Measurements from ENCODE around the gene ACSM4. TPM values are rescaled to one million over a fixed set of nuclear protein-coding genes. Genes with fewer than 3 reads are reported as not detected.

Gene ACSM4, protein sequence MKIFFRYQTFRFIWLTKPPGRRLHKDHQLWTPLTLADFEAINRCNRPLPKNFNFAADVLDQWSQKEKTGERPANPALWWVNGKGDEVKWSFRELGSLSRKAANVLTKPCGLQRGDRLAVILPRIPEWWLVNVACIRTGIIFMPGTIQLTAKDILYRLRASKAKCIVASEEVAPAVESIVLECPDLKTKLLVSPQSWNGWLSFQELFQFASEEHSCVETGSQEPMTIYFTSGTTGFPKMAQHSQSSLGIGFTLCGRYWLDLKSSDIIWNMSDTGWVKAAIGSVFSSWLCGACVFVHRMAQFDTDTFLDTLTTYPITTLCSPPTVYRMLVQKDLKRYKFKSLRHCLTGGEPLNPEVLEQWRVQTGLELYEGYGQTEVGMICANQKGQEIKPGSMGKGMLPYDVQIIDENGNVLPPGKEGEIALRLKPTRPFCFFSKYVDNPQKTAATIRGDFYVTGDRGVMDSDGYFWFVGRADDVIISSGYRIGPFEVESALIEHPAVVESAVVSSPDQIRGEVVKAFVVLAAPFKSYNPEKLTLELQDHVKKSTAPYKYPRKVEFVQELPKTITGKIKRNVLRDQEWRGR
- not detected for total RNA-seq (ENCODE audit: unreplicated experiment)
- long read RNA-seq, result 0 reads

DNA sequence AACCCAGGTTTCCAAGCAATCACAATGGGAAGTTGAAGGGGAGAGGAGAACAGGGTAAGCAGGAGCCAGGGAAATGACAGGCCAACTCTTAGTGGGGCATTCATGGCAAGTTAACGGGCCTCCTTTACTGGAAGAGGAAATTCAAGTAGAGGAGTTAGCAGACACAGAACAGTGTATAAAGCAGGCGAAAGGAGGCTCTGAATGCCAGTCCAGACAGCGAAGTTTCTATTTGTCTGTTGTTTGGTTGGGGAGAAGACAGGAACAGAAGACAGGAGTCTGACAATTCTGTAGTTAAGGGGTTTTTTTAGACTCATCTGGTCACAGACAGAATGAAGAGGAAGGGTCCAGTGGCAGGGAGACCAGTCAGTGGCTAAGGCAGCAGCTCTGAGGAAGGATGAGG, at the start of gene ACSM4:
ACSM4 (plus strand) TSS at position 301 of the 400 bp plus-strand sequence. CDS start 260 bp downstream, outside the sequence.
- no peaks in the 10 kb centered on the region for H3K36me3 Mint-ChIP-seq (ENCODE audit: unreplicated experiment)
- no peak for DNase-seq
- no peak for TF ChIP-seq CTCF (IDR thresholded peaks at IDR 0.05; ENCODE audit: partially characterized antibody, unreplicated experiment)
- no peaks in the 10 kb centered on the region for H3K27me3 Mint-ChIP-seq (ENCODE audit: unreplicated experiment)
- no peak within 1 kb of the TSS for H3K4me3 Mint-ChIP-seq (ENCODE audit: unreplicated experiment)
- H3K4me1 Mint-ChIP-seq (ENCODE audit: low read depth, unreplicated experiment), result no peaks in the 10 kb centered on the region
- H3K9me3 Mint-ChIP-seq (ENCODE audit: unreplicated experiment), result peaks cover 3% of the 10 kb centered on the region
- H3K27ac Mint-ChIP-seq (ENCODE audit: unreplicated experiment), result no peak within 1 kb of the TSS

GRCh38 chr12:7259060-7259459, 44.8 kb upstream of the ACSM4 start:
- no peaks in the 10 kb centered on the region for H3K4me1 Mint-ChIP-seq (ENCODE audit: low read depth, unreplicated experiment)
- no peak overlapping the region for H3K27ac Mint-ChIP-seq (ENCODE audit: unreplicated experiment)
- no peaks in the 10 kb centered on the region for H3K27me3 Mint-ChIP-seq (ENCODE audit: unreplicated experiment)
- TF ChIP-seq CTCF (IDR thresholded peaks at IDR 0.05; ENCODE audit: partially characterized antibody, unreplicated experiment), result no peak
- peaks cover 1% of the 10 kb centered on the region for H3K9me3 Mint-ChIP-seq (ENCODE audit: unreplicated experiment)
- no peak for DNase-seq
- H3K4me3 Mint-ChIP-seq (ENCODE audit: unreplicated experiment), result no peak overlapping the region
- H3K36me3 Mint-ChIP-seq (ENCODE audit: unreplicated experiment), result no peaks in the 10 kb centered on the region

GRCh38 chr12:7264538-7264937, 39.3 kb upstream of the ACSM4 start:
- Mint-ChIP-seq H3K9me3 (ENCODE audit: unreplicated experiment) (no peaks in the 10 kb centered on the region), H3K4me1 (ENCODE audit: low read depth, unreplicated experiment) (no peaks in the 10 kb centered on the region), H3K27me3 (ENCODE audit: unreplicated experiment) (no peaks in the 10 kb centered on the region), H3K36me3 (ENCODE audit: unreplicated experiment) (no peaks in the 10 kb centered on the region), H3K4me3 (ENCODE audit: unreplicated experiment) (no peak overlapping the region), H3K27ac (ENCODE audit: unreplicated experiment) (no peak overlapping the region)
- no peak for TF ChIP-seq CTCF (IDR thresholded peaks at IDR 0.05; ENCODE audit: partially characterized antibody, unreplicated experiment)
- no peak for DNase-seq

- Mint-ChIP-seq H3K27ac (ENCODE audit: unreplicated experiment) (no peak overlapping the region), H3K36me3 (ENCODE audit: unreplicated experiment) (no peaks in the 10 kb centered on the region), H3K4me1 (ENCODE audit: low read depth, unreplicated experiment) (no peaks in the 10 kb centered on the region), H3K27me3 (ENCODE audit: unreplicated experiment) (no peaks in the 10 kb centered on the region), H3K9me3 (ENCODE audit: unreplicated experiment) (no peaks in the 10 kb centered on the region), H3K4me3 (ENCODE audit: unreplicated experiment) (no peak overlapping the region)
- no peak for TF ChIP-seq CTCF (IDR thresholded peaks at IDR 0.05; ENCODE audit: partially characterized antibody, unreplicated experiment)
- DNase-seq, result no peak
These were observed 38.6 kb upstream of the ACSM4 start for GRCh38 chr12:7265251-7265650.

DNA sequence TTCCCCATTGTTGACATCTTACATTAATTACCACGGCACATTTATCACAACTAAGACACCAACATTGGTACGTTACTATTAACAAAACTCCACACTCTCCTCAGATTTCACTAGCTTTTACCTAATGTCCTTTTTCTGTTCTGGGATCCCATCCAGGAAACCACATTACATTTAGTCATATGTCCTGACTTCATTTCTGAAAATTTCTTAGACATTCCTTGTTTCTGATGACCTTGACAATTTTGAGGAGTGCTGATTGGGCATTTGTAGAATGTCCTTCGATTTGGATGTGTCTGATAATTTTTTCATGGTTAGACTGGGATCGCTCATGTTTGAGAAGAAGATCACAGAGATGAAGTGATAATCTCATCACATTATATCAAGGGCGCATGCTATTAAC, 34.6 kb upstream of the ACSM4 start:
- H3K27ac Mint-ChIP-seq (ENCODE audit: unreplicated experiment), result no peak overlapping the region
- no peaks in the 10 kb centered on the region for H3K4me1 Mint-ChIP-seq (ENCODE audit: low read depth, unreplicated experiment)
- TF ChIP-seq CTCF (IDR thresholded peaks at IDR 0.05; ENCODE audit: partially characterized antibody, unreplicated experiment), result no peak
- H3K9me3 Mint-ChIP-seq (ENCODE audit: unreplicated experiment), result peaks cover 1% of the 10 kb centered on the region
- no peaks in the 10 kb centered on the region for H3K27me3 Mint-ChIP-seq (ENCODE audit: unreplicated experiment)
- peaks cover under 1% of the 10 kb centered on the region for H3K36me3 Mint-ChIP-seq (ENCODE audit: unreplicated experiment)
- DNase-seq, result no peak
- H3K4me3 Mint-ChIP-seq (ENCODE audit: unreplicated experiment), result no peak overlapping the region
